SK-N-SH (cell line): ENCODE results near the gene SLC17A1. TPM values are rescaled to one million over a fixed set of nuclear protein-coding genes. Genes with fewer than 3 reads are reported as not detected.

ENCODE experiments used
- CTCF ChIA-PET: fragments of 300-600, 350-600 bp; formaldehyde crosslinking; extraction: SDS; loops from one replicate; lab custom pipeline; 2021; lab: Yijun Ruan, JAX
- POLR2A ChIA-PET: fragments of 350-600 bp; sonication (Branson Sonifier 250); formaldehyde crosslinking; extraction: SDS; loops from one replicate; lab custom pipeline; 2020; ENCODE audit warnings: antibody characterized with exemption, inconsistent platforms; lab: Yijun Ruan, JAX
- DNase-seq: peaks from one replicate; pipeline ENCODE4 v3.0.0; 2012
- H2AFZ ChIP-seq: fragments of 200-600 bp; sonication (generic); 2 replicates; pipeline ENCODE4 v1.8.1; 2016; ENCODE audit warnings: antibody characterized with exemption, mild to moderate bottlenecking, low read depth
- H3F3A ChIP-seq: fragments of 200-600 bp; sonication (generic); replicated peaks from 2 replicates; pipeline ENCODE3; 2016; ENCODE audit warnings: antibody characterized with exemption, mild to moderate bottlenecking; ENCODE audit not compliant: insufficient read depth
- H3K27ac ChIP-seq, 2 experiments: fragments of 200-500 bp in 1 of 2; fragments of 200-600 bp in 1 of 2; sonication (Bioruptor generic) in 1 of 2; sonication (generic), shearing (Covaris generic) in 1 of 2; 2 replicates each; pipeline versions ENCODE4 v1.5.1 to v1.6.1; 2014 to 2016; ENCODE audit warnings: low read depth in 2 of 2, inconsistent platforms in 1 of 2, low read length in 1 of 2, mild to moderate bottlenecking in 1 of 2, mixed read lengths in 1 of 2
- H3K27me3 ChIP-seq: fragments of 200-600 bp; sonication (generic), shearing (Covaris generic); 2 replicates; pipeline ENCODE4 v1.6.1; 2016; ENCODE audit warnings: mixed run types; ENCODE audit not compliant: insufficient read depth
- H3K36me3 ChIP-seq, 2 experiments: fragments of 200-500 bp in 1 of 2; fragments of 200-600 bp in 1 of 2; sonication (Bioruptor generic) in 1 of 2; sonication (generic) in 1 of 2; replicated peaks in 1 of 2; 2 replicates each; pipeline versions ENCODE3 to v1.5.1; 2014 to 2016; ENCODE audit warnings: low read length in 1 of 2, mild to moderate bottlenecking in 1 of 2; ENCODE audit not compliant: insufficient read depth in 2 of 2, control insufficient read depth in 1 of 2
- H3K4me1 ChIP-seq, 2 experiments: fragments of 200-500 bp in 1 of 2; fragments of 200-600 bp in 1 of 2; sonication (Bioruptor generic) in 1 of 2; sonication (generic), shearing (Covaris generic) in 1 of 2; 2 replicates each; pipeline versions ENCODE4 v1.5.1 to v1.6.1; 2014 to 2016; ENCODE audit warnings: low read depth in 1 of 2, low read length in 1 of 2, mixed run types in 1 of 2; ENCODE audit not compliant: insufficient read depth in 2 of 2, control insufficient read depth in 1 of 2
- H3K4me2 ChIP-seq: fragments of 200-600 bp; sonication (generic), shearing (Covaris generic); 2 replicates; pipeline ENCODE4 v1.6.1; 2017; ENCODE audit warnings: mixed run types
- H3K4me3 ChIP-seq, 2 experiments: fragments of 200-500 bp in 1 of 2; fragments of 200-600 bp in 1 of 2; sonication (Bioruptor generic) in 1 of 2; sonication (generic), shearing (Covaris generic) in 1 of 2; 2 replicates each; pipeline versions ENCODE4 v1.5.1 to v1.8.1; 2014 to 2016; ENCODE audit warnings: low read depth in 2 of 2, inconsistent platforms in 1 of 2, low read length in 1 of 2, mild to moderate bottlenecking in 1 of 2, mixed read lengths in 1 of 2, moderate library complexity in 1 of 2
- H3K79me2 ChIP-seq: fragments of 200-600 bp; sonication (generic); 2 replicates; pipeline ENCODE4 v1.8.1; 2017; ENCODE audit warnings: mild to moderate bottlenecking; ENCODE audit not compliant: insufficient read depth
- H3K9ac ChIP-seq: fragments of 200-600 bp; sonication (generic); 2 replicates; pipeline ENCODE4 v1.6.1; 2017; ENCODE audit warnings: mixed run types
- H3K9me2 ChIP-seq: fragments of 200-600 bp; sonication (generic); 2 replicates; pipeline ENCODE4 v1.6.1; 2017; ENCODE audit warnings: mixed run types
- H3K9me3 ChIP-seq: fragments of 200-600 bp; sonication (generic); 2 replicates; pipeline ENCODE4 v1.6.1; 2017; ENCODE audit warnings: mixed run types, mild to moderate bottlenecking, moderate library complexity
- H4K20me1 ChIP-seq: fragments of 200-600 bp; sonication (generic); 2 replicates; pipeline ENCODE4 v1.6.1; 2017; ENCODE audit warnings: mild to moderate bottlenecking, mixed run types; ENCODE audit not compliant: insufficient read depth
- CHD2 ChIP-seq: fragments of 150-350 bp; IDR thresholded peaks from 2 replicates; pipeline ENCODE4 v1.6.1; 2018; ENCODE audit warnings: low read length; ENCODE audit not compliant: partially characterized antibody
- ELF1 ChIP-seq: IDR thresholded peaks from 2 replicates; pipeline ENCODE4 v1.4.0; 2012
- EP300 ChIP-seq, 2 experiments: IDR thresholded peaks; 2 replicates each; pipeline versions ENCODE4 v1.4.0 to v1.6.1; 2012; ENCODE audit warnings: borderline replicate concordance in 1 of 2, low read depth in 1 of 2, low read length in 1 of 2
- FOSL2 ChIP-seq: IDR thresholded peaks from 2 replicates; pipeline ENCODE4 v1.4.0; 2012; ENCODE audit warnings: low read depth, mild to moderate bottlenecking, moderate library complexity, borderline replicate concordance
- FOXM1 ChIP-seq: IDR thresholded peaks from 2 replicates; pipeline ENCODE4 v1.4.0; 2012; ENCODE audit warnings: low read depth, mild to moderate bottlenecking
- GATA2 ChIP-seq: sonication (generic); formaldehyde crosslinking; IDR thresholded peaks from 2 replicates; pipeline ENCODE4 v1.5.0; 2020; ENCODE audit warnings: mild to moderate bottlenecking, missing genetic modification reagents
- MXI1 ChIP-seq: IDR thresholded peaks from 2 replicates; pipeline ENCODE4 v1.6.1; 2012; ENCODE audit warnings: mild to moderate bottlenecking, low read depth, low read length, improper control_type of control experiment
- NFIC ChIP-seq: IDR thresholded peaks from 2 replicates; pipeline ENCODE4 v1.4.0; 2012; ENCODE audit warnings: borderline replicate concordance
- POLR2AphosphoS5 ChIP-seq: IDR thresholded peaks from 2 replicates; pipeline ENCODE4 v1.6.1; 2012; ENCODE audit warnings: low read depth, low read length
- RAD21 ChIP-seq: IDR thresholded peaks from 2 replicates; pipeline ENCODE4 v1.6.1; 2012; ENCODE audit warnings: mild to moderate bottlenecking, low read length
- RCOR1 ChIP-seq: fragments of 150-350 bp; IDR thresholded peaks from 2 replicates; pipeline ENCODE4 v1.6.1; 2017; ENCODE audit warnings: antibody characterized with exemption, low read length
- RXRA ChIP-seq: IDR thresholded peaks from 2 replicates; pipeline ENCODE4 v1.4.0; 2012; ENCODE audit warnings: low read depth, mild to moderate bottlenecking, borderline replicate concordance
- TAF1 ChIP-seq: IDR thresholded peaks from 2 replicates; pipeline ENCODE4 v1.6.1; 2012; ENCODE audit warnings: low read depth, mild to moderate bottlenecking, low read length, moderate library complexity, borderline replicate concordance
- TCF12 ChIP-seq: IDR thresholded peaks from 2 replicates; pipeline ENCODE4 v1.4.0; 2012
- YY1 ChIP-seq: IDR thresholded peaks from 2 replicates; pipeline ENCODE4 v1.4.0; 2012; ENCODE audit warnings: low read depth, mild to moderate bottlenecking
- WGBS: methylation state at CpG from one replicate; pipeline ENCODE4 v1.1.6; 2017; ENCODE audit warnings: low lambda C conversion rate; 5-methylcytosine and 5-hydroxymethylcytosine counted together
- polyA plus RNA-seq, 3 experiments: library from polyadenylated mRNA; depleted of rRNA; stranded (reverse); fragments of >200 nt; gene quantifications; 2 replicates each; pipeline ENCODE4 v1.2.3, GENCODE V29; 2012
- TF ChIP-seq, protein P1 (sequence below): IDR thresholded peaks from 2 replicates; pipeline ENCODE4; 2012
- TF ChIP-seq, protein P2 (sequence below): IDR thresholded peaks from 2 replicates; pipeline ENCODE4 v1.4.0; 2012; ENCODE audit warnings: low read depth
- TF ChIP-seq, protein P3 (sequence below): IDR thresholded peaks from 2 replicates; pipeline ENCODE4 v1.6.1; 2012; ENCODE audit warnings: mild to moderate bottlenecking, low read depth, low read length, moderate library complexity
- TF ChIP-seq, protein P4 (sequence below): IDR thresholded peaks from 2 replicates; pipeline ENCODE4 v1.4.0; 2012; ENCODE audit warnings: low read depth, borderline replicate concordance
- TF ChIP-seq, protein P5 (sequence below): fragments of 150-350 bp; IDR thresholded peaks from 2 replicates; pipeline ENCODE4 v1.6.1; 2016; ENCODE audit warnings: mild to moderate bottlenecking, low read depth, low read length

Gene SLC17A1
- polyA plus RNA-seq, 1 of the 3 experiments (the other 2 are of a cell fraction): not detected

DNA sequence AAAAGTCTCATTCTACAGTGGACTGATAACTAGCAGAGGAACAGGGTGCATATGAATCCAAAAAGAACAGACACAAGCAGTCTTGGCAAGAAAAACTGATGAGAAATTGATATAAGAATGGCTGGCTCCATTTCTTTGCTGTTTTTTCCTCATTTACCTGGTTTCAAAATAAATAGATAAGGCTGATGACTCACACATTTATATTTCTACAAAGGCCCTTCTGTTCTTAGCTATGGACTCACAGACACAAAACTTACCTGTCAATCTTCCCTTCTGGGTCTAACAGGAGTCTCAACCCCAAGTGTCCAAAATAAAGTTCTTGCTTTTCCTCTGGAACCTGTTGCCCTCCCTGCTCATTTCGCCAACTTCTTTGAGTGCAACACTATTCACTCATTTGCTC, 76.4 kb downstream of the SLC17A1 start:
- Histone ChIP-seq H3K9me2 (no peaks in the 10 kb centered on the region), H3K4me1 (no peaks in the 10 kb centered on the region), H3K4me3 (no peak overlapping the region), H2AFZ (no peak overlapping the region), H3K9ac (no peak overlapping the region), H3K79me2 (no peaks in the 10 kb centered on the region), H3K27ac (no peak overlapping the region), H3K9me3 (no peaks in the 10 kb centered on the region), H3F3A (no peaks in the 10 kb centered on the region)
- DNase-seq: no peak
- 59% methylated on average over 1 of the region's 1 CpG for WGBS
- TF ChIP-seq TCF12 (no peak), TAF1 (no peak), MXI1 (no peak), CHD2 (no peak)
- TF ChIP-seq, protein P1, sequence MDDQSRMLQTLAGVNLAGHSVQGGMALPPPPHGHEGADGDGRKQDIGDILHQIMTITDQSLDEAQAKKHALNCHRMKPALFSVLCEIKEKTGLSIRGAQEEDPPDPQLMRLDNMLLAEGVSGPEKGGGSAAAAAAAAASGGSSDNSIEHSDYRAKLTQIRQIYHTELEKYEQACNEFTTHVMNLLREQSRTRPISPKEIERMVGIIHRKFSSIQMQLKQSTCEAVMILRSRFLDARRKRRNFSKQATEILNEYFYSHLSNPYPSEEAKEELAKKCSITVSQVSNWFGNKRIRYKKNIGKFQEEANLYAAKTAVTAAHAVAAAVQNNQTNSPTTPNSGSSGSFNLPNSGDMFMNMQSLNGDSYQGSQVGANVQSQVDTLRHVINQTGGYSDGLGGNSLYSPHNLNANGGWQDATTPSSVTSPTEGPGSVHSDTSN: no peak
- TF ChIP-seq, protein P2, sequence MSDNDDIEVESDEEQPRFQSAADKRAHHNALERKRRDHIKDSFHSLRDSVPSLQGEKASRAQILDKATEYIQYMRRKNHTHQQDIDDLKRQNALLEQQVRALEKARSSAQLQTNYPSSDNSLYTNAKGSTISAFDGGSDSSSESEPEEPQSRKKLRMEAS: no peak
- TF ChIP-seq, all 33 proteins: peak for 0
- no peaks in the 10 kb centered on the region for H3K36me3 ChIP-seq
- H3K27me3 ChIP-seq: no peaks in the 10 kb centered on the region; the same call in 1 of the 2 replicates
- ChIA-PET POLR2A (no interaction called here), CTCF (interaction anchor here (0.6 kb wide), 1 partner anchor 21 kb away, joined by 3 read pairs; no protein-coding TSS in a partner anchor)
- H3K4me2 ChIP-seq: no peak overlapping the region
- H4K20me1 ChIP-seq: no peaks in the 10 kb centered on the region

DNA sequence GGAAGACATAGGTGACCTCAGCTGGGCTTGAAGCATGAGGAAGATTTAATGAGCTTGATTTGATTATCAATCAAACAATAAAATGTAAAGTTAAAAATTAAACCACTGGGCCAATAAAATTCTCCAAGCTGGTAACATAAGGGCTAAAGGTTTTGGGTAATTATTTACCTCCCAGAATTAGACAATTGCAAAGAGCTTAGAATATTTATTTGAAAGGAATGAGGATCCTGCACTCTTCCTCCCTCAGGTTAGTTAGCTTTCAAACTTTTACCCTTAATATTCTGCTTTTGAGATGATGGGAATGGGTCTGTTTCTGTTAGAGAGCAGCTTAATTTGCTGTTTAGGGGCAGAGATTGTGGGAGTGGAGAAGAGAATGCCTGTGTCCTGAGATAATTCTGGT, 77.3 kb downstream of the SLC17A1 start, which contains the start of gene SLC17A4:
SLC17A4 (plus strand) TSS at position 208 of the 400 bp plus-strand sequence. CDS start 7,221 bp downstream, outside the sequence.
- Histone ChIP-seq H3K36me3 (no peaks in the 10 kb centered on the region), H3K4me2 (no peak within 1 kb of the TSS), H2AFZ (no peak within 1 kb of the TSS), H3K27me3 (no peaks in the 10 kb centered on the region; the same call in 1 of the 2 replicates), H3K9me2 (no peaks in the 10 kb centered on the region), H3K9me3 (no peaks in the 10 kb centered on the region), H3K27ac (no peak within 1 kb of the TSS), H3K79me2 (no peaks in the 10 kb centered on the region), H3K4me1 (no peaks in the 10 kb centered on the region), H3K9ac (no peak within 1 kb of the TSS), H4K20me1 (no peaks in the 10 kb centered on the region), H3F3A (no peaks in the 10 kb centered on the region), H3K4me3 (no peak within 1 kb of the TSS)
- DNase-seq: no peak
- POLR2A ChIA-PET: no interaction called here
- CTCF ChIA-PET: interaction anchor here (0.6 kb wide), 1 partner anchor 238 kb away, joined by 3 read pairs; no protein-coding TSS in a partner anchor
- TF ChIP-seq EP300 (IDR thresholded peaks at IDR 0.05; ENCODE audit: borderline replicate concordance in 1 of 2, low read depth in 1 of 2, low read length in 1 of 2) (no peak), MXI1 (no peak), POLR2AphosphoS5 (no peak), FOXM1 (no peak), RXRA (no peak), RAD21 (no peak), FOSL2 (no peak), NFIC (no peak), GATA2 (CRISPR knock-in tag) (no peak), YY1 (no peak), RCOR1 (no peak), ELF1 (no peak)
- TF ChIP-seq, protein P3, sequence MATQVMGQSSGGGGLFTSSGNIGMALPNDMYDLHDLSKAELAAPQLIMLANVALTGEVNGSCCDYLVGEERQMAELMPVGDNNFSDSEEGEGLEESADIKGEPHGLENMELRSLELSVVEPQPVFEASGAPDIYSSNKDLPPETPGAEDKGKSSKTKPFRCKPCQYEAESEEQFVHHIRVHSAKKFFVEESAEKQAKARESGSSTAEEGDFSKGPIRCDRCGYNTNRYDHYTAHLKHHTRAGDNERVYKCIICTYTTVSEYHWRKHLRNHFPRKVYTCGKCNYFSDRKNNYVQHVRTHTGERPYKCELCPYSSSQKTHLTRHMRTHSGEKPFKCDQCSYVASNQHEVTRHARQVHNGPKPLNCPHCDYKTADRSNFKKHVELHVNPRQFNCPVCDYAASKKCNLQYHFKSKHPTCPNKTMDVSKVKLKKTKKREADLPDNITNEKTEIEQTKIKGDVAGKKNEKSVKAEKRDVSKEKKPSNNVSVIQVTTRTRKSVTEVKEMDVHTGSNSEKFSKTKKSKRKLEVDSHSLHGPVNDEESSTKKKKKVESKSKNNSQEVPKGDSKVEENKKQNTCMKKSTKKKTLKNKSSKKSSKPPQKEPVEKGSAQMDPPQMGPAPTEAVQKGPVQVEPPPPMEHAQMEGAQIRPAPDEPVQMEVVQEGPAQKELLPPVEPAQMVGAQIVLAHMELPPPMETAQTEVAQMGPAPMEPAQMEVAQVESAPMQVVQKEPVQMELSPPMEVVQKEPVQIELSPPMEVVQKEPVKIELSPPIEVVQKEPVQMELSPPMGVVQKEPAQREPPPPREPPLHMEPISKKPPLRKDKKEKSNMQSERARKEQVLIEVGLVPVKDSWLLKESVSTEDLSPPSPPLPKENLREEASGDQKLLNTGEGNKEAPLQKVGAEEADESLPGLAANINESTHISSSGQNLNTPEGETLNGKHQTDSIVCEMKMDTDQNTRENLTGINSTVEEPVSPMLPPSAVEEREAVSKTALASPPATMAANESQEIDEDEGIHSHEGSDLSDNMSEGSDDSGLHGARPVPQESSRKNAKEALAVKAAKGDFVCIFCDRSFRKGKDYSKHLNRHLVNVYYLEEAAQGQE: no peak
- TF ChIP-seq, protein P1: no peak
- TF ChIP-seq, protein P2: no peak
- TF ChIP-seq, protein P4, sequence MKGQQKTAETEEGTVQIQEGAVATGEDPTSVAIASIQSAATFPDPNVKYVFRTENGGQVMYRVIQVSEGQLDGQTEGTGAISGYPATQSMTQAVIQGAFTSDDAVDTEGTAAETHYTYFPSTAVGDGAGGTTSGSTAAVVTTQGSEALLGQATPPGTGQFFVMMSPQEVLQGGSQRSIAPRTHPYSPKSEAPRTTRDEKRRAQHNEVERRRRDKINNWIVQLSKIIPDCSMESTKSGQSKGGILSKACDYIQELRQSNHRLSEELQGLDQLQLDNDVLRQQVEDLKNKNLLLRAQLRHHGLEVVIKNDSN: no peak
- TF ChIP-seq, protein P5, sequence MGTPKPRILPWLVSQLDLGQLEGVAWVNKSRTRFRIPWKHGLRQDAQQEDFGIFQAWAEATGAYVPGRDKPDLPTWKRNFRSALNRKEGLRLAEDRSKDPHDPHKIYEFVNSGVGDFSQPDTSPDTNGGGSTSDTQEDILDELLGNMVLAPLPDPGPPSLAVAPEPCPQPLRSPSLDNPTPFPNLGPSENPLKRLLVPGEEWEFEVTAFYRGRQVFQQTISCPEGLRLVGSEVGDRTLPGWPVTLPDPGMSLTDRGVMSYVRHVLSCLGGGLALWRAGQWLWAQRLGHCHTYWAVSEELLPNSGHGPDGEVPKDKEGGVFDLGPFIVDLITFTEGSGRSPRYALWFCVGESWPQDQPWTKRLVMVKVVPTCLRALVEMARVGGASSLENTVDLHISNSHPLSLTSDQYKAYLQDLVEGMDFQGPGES: no peak
